Erythroblast (primary cell): ENCODE data around the gene CHD5.
A peak's percentile ranks its signal among the peaks of the same experiment; 100 is the strongest.

ENCODE experiments used
- DNase-seq, 2 experiments: peaks; one replicate each; lab custom pipeline; 2025; lab: John Stamatoyannopoulos, UW
- GATA1 ChIP-seq: IDR thresholded peaks from 2 replicates; pipeline ENCODE4 v1.6.1; 2011; ENCODE audit warnings: low read depth, mild to moderate bottlenecking, control low read depth, low read length, moderate library complexity
- POLR2A ChIP-seq: IDR thresholded peaks from 2 replicates; pipeline ENCODE4 v1.6.1; 2011; ENCODE audit warnings: mild to moderate bottlenecking, low read length

The CHD5 gene

GRCh38 chr1:6188466-6188865 is 8.3 kb upstream of the CHD5 start:
- no peak for DNase-seq
- no peak for TF ChIP-seq GATA1

- TF ChIP-seq POLR2A (no peak), GATA1 (no peak)
- peak; percentile 42 to 54 for DNase-seq
These were observed 5.7 kb upstream of the CHD5 start for GRCh38 chr1:6185635-6186382.

- TF ChIP-seq GATA1 (no peak), POLR2A (no peak)
- DNase-seq: no peak
These were observed 5.0 kb upstream of the CHD5 start for GRCh38 chr1:6185151-6185550.

GRCh38 chr1:6184083-6184783 is 4.1 kb upstream of the CHD5 start:
- DNase-seq: no peak
- TF ChIP-seq GATA1 (no peak), POLR2A (peak; percentile 15)

GRCh38 chr1:6183520-6183989 is 3.4 kb upstream of the CHD5 start:
- no peak for TF ChIP-seq POLR2A
- TF ChIP-seq GATA1: no peak
- DNase-seq: peak in 1 of 2 experiments; percentile 18

DNA sequence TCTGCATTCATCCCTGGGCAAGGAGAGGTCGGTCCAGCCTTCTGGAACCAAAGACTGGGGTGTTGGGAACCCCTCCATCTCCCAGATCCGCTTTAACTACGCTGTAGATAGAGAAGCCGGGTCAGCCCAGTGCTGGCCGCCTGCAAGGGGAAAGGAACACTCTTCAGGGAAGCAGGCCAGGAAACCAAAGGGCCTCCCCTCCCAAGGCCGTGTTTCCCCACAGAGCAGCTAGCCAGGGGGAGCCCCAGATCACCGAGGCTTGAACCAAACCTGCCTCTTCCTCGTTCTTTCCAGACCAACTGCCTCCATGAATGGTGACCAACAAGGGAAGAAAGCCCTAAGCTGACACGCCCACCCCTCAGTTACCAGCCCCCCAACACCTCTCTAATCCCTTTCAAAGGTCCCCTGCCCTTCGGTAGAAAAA is 1.2 kb upstream of the CHD5 start:
- DNase-seq: no peak
- TF ChIP-seq POLR2A (no peak), GATA1 (no peak)

GRCh38 chr1:6180707-6181311 is 688 bp upstream of the CHD5 start:
- no peak for TF ChIP-seq GATA1
- no peak for TF ChIP-seq POLR2A
- DNase-seq: no peak

GRCh38 chr1:6179564-6180175 is 451 bp downstream of the CHD5 start:
- no peak for DNase-seq
- no peak for TF ChIP-seq GATA1
- no peak for TF ChIP-seq POLR2A

DNA sequence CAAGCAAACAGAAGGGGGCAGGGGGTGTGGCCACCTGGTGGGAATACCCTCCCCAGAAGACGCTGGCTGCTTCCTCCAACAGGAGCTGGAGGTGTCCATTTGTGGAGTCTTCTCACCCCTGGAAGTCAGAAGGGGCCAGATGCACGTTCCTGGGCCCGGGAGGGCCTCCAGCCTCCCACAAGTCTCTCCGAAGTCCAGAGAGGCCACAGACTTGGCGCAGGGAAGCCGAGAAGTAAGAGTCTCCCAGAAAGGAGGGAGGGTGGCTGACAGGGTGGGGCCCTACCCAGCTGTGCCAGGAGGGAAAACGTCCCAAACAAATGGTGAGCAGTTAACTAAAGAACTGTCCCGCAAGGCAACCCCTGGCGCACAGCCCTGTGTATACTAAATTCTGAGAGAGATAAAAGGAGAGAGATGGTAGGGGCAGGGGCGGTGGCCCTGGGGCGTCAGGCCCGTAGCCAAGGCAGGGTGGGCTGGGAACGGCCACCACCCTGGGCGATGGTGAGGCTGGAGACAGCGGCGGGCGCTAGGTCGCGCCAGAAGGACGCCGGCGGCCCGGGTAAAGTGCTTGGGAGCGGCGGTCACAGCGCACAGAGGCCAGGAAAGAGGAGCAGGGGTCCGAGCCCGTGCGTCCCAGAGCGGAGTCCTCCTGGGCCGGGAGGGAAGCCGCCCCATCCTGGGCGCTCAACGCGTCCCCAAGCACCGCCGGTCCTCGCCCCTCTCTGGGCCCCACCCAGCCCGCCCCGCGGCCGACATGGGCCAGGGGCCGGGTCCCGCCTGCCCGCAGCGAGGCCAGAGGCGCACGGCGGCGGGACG is 1.2 kb downstream of the CHD5 start:
- no peak for TF ChIP-seq GATA1
- TF ChIP-seq POLR2A: no peak

DNA sequence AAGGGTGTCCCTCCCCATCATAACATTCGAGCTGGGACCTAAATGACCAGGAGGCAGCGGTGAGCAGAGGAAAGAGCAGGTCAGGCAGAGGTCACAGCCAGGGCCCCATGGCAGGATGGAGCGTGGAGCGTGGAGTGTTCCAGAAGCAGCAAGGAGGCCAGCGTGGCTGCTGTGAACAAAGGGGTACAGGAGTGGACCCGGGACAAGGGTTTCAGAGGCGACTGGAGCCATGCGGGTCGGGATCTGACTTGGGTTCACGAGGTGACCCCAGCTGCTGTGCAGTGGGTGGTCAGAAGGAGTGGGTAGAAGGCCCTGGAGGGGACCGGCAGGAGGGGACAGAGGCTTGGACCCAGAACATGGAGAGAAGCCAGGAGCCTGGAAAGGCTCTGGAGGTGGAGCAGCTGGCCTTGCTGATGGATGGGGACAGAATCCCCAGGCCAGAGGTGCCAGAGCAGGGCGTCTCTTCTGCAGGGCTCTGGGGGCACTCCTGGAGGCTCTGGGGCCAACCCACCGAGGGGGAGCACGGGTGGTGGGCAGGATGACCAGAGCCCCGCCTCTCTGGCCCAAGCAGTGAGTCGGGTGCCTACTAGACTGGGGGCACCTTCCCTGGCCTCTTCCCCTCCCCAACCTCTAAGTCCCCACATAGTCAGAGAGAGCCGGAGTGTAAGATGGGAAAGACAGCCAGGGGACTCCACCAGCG is 2.3 kb downstream of the CHD5 start:
- no peak for TF ChIP-seq GATA1
- TF ChIP-seq POLR2A: no peak
- no peak for DNase-seq

More for the DNA sequence above, 1.2 kb downstream of the CHD5 start:
- no peak for DNase-seq

DNA sequence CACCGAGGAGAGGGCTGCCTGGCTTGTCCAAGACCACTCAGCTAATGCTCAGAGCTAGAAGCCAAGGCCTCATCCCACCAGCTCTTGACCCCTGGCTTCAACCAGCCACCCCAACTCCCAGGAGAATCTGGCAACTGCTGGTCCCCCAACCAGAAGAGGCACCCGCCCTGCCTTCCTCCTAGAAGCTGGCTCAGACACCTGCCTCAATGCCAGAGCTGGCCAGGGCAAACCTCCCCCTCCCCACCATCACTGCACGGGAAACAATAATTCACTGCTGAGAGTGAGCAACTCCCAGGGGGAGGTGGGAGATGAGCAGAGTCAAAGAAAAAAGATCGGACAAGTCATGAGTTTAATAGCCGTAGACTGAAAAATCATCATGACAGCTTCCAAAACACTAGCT is 3.3 kb downstream of the CHD5 start:
- DNase-seq: no peak
- TF ChIP-seq POLR2A: no peak
- TF ChIP-seq GATA1: no peak

DNA sequence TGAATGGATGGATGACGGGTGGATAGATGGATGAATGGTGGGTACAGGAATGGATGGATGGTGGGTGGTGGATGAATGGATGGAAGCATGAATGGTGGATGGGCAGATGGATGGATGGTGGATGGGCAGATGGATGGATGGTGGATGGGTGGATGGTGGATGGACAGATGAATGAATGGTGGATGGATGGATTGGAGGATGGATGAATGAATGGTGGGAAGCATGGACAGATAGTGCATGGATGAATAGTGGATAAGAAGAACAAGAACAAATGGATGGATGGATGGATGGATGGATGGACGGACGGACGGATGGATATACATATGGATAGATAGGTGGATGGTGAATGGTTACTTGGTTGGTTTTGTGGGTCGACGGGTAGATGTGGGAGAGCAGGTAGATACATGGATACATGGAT is 4.7 kb downstream of the CHD5 start:
- TF ChIP-seq GATA1 (no peak), POLR2A (no peak)

More for the DNA sequence above, 4.7 kb downstream of the CHD5 start:
- no peak for DNase-seq
